Thyroid gland (tissue), 4 donors: ENCODE results near the gene SGF29. TPM values are rescaled to one million over a fixed set of nuclear protein-coding genes. Genes with fewer than 3 reads are reported as not detected.
"Not testable (repeated sequence)": the region's sequence is repeated elsewhere in the genome, so short reads cannot be mapped to it uniquely, and the experiment has no call there.

Experiments used
- DNase-seq, 2 donors: peaks; one replicate each; pipeline ENCODE4 v3.0.0-alpha.2; 2019
- H3K27ac ChIP-seq, 3 donors: fragments of 200-600 bp; sonication (generic); 1 replicate in 2 of 3; 2 replicates in 1 of 3; pipeline ENCODE4 v1.5.1; 2016 to 2019; ENCODE audit warnings: mild to moderate bottlenecking in 1 of 3, moderate library complexity in 1 of 3
- H3K27me3 ChIP-seq: fragments of 200-600 bp; sonication (generic); one replicate; pipeline ENCODE4 v1.5.1; 2019
- H3K36me3 ChIP-seq, 2 donors: fragments of 200-600 bp; sonication (generic); one replicate each; pipeline ENCODE4 v1.5.1; 2016 to 2019
- H3K4me1 ChIP-seq, 2 donors: fragments of 200-600 bp; sonication (generic); one replicate each; pipeline ENCODE4 v1.5.1; 2017 to 2019
- H3K4me3 ChIP-seq, 3 donors: fragments of 200-600 bp; sonication (generic); replicated peaks in 1 of 3; 1 replicate in 2 of 3; 2 replicates in 1 of 3; pipeline ENCODE4 v1.5.1; 2016; ENCODE audit warnings: mild to moderate bottlenecking in 1 of 3
- H3K9me3 ChIP-seq: fragments of 200-600 bp; sonication (generic); one replicate; pipeline ENCODE4 v1.5.1; 2017
- POLR2A ChIP-seq, 2 donors: fragments of 450-650 bp; IDR thresholded peaks; one replicate each; pipeline ENCODE4 v1.6.1; 2017; ENCODE audit warnings: antibody characterized with exemption in 2 of 2, mild to moderate bottlenecking in 2 of 2, moderate library complexity in 1 of 2
- WGBS, 2 donors: methylation state at CpG; one replicate each; pipeline ENCODE4 v1.1.5; 2017; 5-methylcytosine and 5-hydroxymethylcytosine counted together
- intact Hi-C: fragments of 100-400 bp; cut with DNase I; formaldehyde crosslinking; loops from one replicate; pipeline ENCODE4 v1.15.1; 2023
- total RNA-seq, 4 donors: library from RNA; depleted of rRNA; stranded (reverse); fragments of >200 nt; gene quantifications; one replicate each; pipeline ENCODE4 v1.2.3, GENCODE V29; 2016
- TF ChIP-seq, protein P1 (sequence below), 6 experiments: fragments of 200-600 bp in 3 of 6; fragments of 450-650 bp in 3 of 6; sonication (generic) in 3 of 6; IDR thresholded peaks; one replicate each; pipeline ENCODE4 v1.5.1; 2016 to 2019; ENCODE audit warnings: antibody characterized with exemption in 6 of 6, mild to moderate bottlenecking in 2 of 6, inconsistent platforms in 1 of 6, moderate library complexity in 1 of 6

SGF29 gene
- total RNA-seq, 4 donors from 2014 or later: 31.8 to 41.9 (median 36.9) TPM

GRCh38 chr16:28521436-28521835 lies 32.3 kb upstream of the SGF29 start:
- no peak for TF ChIP-seq POLR2A (IDR thresholded peaks at IDR 0.05)
- TF ChIP-seq, protein P1, sequence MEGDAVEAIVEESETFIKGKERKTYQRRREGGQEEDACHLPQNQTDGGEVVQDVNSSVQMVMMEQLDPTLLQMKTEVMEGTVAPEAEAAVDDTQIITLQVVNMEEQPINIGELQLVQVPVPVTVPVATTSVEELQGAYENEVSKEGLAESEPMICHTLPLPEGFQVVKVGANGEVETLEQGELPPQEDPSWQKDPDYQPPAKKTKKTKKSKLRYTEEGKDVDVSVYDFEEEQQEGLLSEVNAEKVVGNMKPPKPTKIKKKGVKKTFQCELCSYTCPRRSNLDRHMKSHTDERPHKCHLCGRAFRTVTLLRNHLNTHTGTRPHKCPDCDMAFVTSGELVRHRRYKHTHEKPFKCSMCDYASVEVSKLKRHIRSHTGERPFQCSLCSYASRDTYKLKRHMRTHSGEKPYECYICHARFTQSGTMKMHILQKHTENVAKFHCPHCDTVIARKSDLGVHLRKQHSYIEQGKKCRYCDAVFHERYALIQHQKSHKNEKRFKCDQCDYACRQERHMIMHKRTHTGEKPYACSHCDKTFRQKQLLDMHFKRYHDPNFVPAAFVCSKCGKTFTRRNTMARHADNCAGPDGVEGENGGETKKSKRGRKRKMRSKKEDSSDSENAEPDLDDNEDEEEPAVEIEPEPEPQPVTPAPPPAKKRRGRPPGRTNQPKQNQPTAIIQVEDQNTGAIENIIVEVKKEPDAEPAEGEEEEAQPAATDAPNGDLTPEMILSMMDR (IDR thresholded peaks at IDR 0.05): no peak
- Histone ChIP-seq H3K9me3 (no peaks in the 10 kb centered on the region), H3K4me3 (no peak overlapping the region), H3K36me3 (no peaks in the 10 kb centered on the region), H3K4me1 (peaks cover 31 to 52% of the 10 kb centered on the region in 2 donors), H3K27me3 (no peaks in the 10 kb centered on the region), H3K27ac (peak overlapping the region in 2 of 3 donors; percentile 20 to 22)
- 62 to 66% methylated on average over 6 of the region's 6 CpGs for WGBS, 2 donors
- intact Hi-C loops: no loop called here
- DNase-seq: peak; percentile 59 to 66

DNA sequence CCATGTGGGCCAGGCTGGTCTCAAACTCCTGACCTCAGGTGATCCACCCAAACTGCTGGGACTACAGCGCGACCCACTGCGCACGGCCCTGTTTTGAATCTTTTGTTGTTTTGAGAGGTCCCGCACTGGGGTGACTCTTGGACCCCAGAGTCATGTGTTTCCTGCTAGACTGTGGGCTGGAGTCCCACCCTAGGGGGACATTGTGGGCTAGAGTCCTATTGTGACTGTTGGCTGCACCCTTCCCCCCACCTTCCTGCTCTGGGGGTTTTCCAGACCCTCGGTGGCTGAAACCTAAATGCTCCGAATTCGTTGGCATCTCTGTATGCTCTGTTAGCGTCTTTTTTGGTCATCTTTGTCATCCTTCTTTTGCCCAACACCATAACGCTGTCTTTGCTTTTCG lies 30.9 kb upstream of the SGF29 start:
- Histone ChIP-seq H3K27ac (peak overlapping the region; percentile 78 to 83 (median 80)), H3K4me1 (peaks cover 34 to 60% of the 10 kb centered on the region in 2 donors), H3K4me3 (no peak overlapping the region), H3K36me3 (no peaks in the 10 kb centered on the region), H3K9me3 (no peaks in the 10 kb centered on the region), H3K27me3 (no peaks in the 10 kb centered on the region)
- no peak for DNase-seq
- no peak for TF ChIP-seq POLR2A (IDR thresholded peaks at IDR 0.05)
- TF ChIP-seq, protein P1 (IDR thresholded peaks at IDR 0.05): no peak
- 84 to 87% methylated on average over 11 of the region's 11 CpGs for WGBS, 2 donors
- intact Hi-C loops: no loop called here

GRCh38 chr16:28524681-28525171 lies 29.0 kb upstream of the SGF29 start:
- Histone ChIP-seq H3K4me1 (peaks cover 43 to 71% of the 10 kb centered on the region in 2 donors), H3K9me3 (no peaks in the 10 kb centered on the region), H3K36me3 (no peaks in the 10 kb centered on the region), H3K27ac (peak overlapping the region; percentile 73 to 80 (median 78)), H3K4me3 (no peak overlapping the region), H3K27me3 (no peaks in the 10 kb centered on the region)
- peak in 1 of 2 donors; percentile 38 for DNase-seq
- TF ChIP-seq, protein P1 (IDR thresholded peaks at IDR 0.05): no peak
- TF ChIP-seq POLR2A (IDR thresholded peaks at IDR 0.05): no peak
- intact Hi-C loops: no loop called here
- 75 to 87% methylated on average over 5 to 6 of the region's 6 CpGs for WGBS, 2 donors

GRCh38 chr16:28526201-28527099 lies 27.3 kb upstream of the SGF29 start:
- TF ChIP-seq POLR2A (IDR thresholded peaks at IDR 0.05): no peak
- TF ChIP-seq, protein P1 (IDR thresholded peaks at IDR 0.05): no peak
- Histone ChIP-seq H3K27ac (peak overlapping the region; percentile 73 to 80 (median 78)), H3K27me3 (no peaks in the 10 kb centered on the region), H3K36me3 (no peaks in the 10 kb centered on the region), H3K4me3 (no peak overlapping the region), H3K4me1 (peaks cover 45 to 69% of the 10 kb centered on the region in 2 donors), H3K9me3 (no peaks in the 10 kb centered on the region)
- intact Hi-C loops: no loop called here
- WGBS, 2 donors: 83 to 88% methylated on average over 11 of the region's 11 CpGs
- DNase-seq: peak; percentile 60 to 67

GRCh38 chr16:28527100-28527785 lies 26.5 kb upstream of the SGF29 start:
- 94 to 97% methylated on average over 7 of the region's 7 CpGs for WGBS, 2 donors

More at GRCh38 chr16:28527100-28527785, 26.5 kb upstream of the SGF29 start:
- Histone ChIP-seq H3K27ac (peak overlapping the region; percentile 73 to 80 (median 78)), H3K4me1 (peaks cover 53 to 73% of the 10 kb centered on the region in 2 donors)
- H3K9me3 ChIP-seq, H3K4me3 ChIP-seq, DNase-seq, H3K36me3 ChIP-seq, intact Hi-C loops, H3K27me3 ChIP-seq: not testable (repeated sequence)
